ENCODE results near the gene PLEKHG3.

The PLEKHG3 gene

DNA sequence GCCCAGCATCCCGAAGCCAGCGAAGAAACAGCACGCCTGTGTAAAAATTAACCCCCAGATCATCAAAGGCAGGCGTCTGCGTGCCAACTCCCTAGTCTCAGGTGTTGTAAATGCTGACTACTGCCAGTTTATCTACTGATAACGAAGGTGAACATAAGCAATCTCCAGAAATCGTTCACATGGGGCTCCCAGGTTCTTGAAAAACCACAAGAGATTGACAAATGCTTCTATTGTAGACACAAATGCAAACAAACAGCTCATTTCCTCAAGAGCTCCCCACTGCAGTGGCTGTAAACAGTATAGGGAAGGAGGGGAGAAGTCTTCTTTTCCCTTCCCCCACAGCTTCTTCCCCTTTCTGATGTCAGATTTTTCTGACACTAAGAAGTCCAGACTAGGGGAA, 5.3 kb upstream of the PLEKHG3 start:
- H3K27ac ChIP-seq: no peak overlapping the region
- no peak for DNase-seq (ENCODE audit: low spot score)
- ChIA-PET CTCF (interaction anchor here (0.5 to 1.3 kb wide), 2 partner anchors 16 to 51 kb away, joined by 3 read pairs; no protein-coding TSS in a partner anchor), POLR2A (ENCODE audit: low non-redundant PET) (no interaction called here)
- TF ChIP-seq, protein P1, sequence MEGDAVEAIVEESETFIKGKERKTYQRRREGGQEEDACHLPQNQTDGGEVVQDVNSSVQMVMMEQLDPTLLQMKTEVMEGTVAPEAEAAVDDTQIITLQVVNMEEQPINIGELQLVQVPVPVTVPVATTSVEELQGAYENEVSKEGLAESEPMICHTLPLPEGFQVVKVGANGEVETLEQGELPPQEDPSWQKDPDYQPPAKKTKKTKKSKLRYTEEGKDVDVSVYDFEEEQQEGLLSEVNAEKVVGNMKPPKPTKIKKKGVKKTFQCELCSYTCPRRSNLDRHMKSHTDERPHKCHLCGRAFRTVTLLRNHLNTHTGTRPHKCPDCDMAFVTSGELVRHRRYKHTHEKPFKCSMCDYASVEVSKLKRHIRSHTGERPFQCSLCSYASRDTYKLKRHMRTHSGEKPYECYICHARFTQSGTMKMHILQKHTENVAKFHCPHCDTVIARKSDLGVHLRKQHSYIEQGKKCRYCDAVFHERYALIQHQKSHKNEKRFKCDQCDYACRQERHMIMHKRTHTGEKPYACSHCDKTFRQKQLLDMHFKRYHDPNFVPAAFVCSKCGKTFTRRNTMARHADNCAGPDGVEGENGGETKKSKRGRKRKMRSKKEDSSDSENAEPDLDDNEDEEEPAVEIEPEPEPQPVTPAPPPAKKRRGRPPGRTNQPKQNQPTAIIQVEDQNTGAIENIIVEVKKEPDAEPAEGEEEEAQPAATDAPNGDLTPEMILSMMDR (conservative IDR thresholded peaks at IDR 0.05; ENCODE audit: low read depth): no peak

DNA sequence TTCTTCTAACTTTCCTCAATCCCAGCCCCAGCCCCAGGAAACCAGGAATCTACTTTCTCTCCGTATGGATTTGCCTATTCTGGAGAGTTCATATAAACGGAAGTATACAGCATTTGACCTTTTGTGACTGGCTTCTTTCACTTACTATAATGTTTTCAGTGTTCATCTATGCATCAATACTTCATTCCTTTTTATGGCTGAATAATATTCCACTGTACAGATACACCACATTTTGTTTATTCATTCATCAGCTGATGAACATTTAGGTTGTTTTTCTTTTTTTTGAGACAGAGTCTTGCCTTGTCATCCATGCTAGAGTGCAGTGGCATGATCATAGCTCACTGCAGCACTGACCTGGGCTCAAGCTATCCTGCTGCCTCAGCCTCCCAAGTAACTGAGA, 3.9 kb upstream of the PLEKHG3 start:
- ChIA-PET POLR2A (ENCODE audit: low non-redundant PET) (no interaction called here), CTCF (interaction anchor here (1.3 kb wide), 1 partner anchor 18 kb away, joined by 3 read pairs; no protein-coding TSS in a partner anchor)
- TF ChIP-seq, protein P1 (conservative IDR thresholded peaks at IDR 0.05; ENCODE audit: low read depth): no peak
- no peak for DNase-seq (ENCODE audit: low spot score)
- no peak overlapping the region for H3K27ac ChIP-seq

DNA sequence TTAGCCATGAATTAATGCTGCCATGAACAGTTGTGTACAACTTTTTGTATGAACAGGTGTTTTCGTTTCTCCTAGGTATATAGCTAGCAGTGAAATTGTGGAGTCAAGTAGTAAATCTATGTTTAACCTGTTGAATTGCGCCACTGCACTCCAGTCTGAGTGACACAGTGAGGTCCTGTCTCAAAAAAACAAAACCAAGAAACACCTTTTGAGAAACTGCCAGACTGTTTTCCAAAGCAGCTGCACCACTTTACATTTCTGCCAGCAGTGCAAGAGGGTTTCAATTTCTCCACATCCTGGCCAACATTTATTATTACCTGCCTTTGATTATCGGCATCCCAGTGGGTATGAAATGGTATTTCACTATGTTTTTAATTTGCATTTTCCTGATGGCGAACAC, 3.3 kb upstream of the PLEKHG3 start:
- TF ChIP-seq, protein P1 (conservative IDR thresholded peaks at IDR 0.05; ENCODE audit: low read depth): no peak
- no peak for DNase-seq (ENCODE audit: low spot score)
- ChIA-PET POLR2A (ENCODE audit: low non-redundant PET) (no interaction called here), CTCF (no interaction called here)
- H3K27ac ChIP-seq: no peak overlapping the region

DNA sequence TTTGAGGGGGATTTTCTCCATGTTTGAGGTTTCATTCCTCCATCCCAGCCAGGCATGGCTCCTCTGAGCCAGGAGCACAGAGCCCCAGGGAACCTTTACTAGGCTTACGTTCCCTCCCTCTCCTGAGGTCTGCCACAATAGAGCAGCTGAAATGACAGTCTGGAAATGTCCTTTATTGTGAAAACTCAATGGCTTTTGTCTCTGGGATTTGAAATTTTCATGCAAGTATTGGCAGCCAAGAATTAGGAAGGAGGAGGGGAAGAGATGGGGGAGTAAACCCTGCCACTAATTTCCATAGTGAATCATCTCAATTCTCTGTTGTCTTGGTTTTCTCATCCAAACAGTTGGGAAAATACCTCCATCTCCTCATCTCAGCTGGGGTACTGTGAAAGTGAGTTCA, 2.6 kb upstream of the PLEKHG3 start:
- POLR2A ChIA-PET (ENCODE audit: low non-redundant PET): no interaction called here
- CTCF ChIA-PET: no interaction called here
- H3K27ac ChIP-seq: no peak overlapping the region
- TF ChIP-seq, protein P1 (conservative IDR thresholded peaks at IDR 0.05; ENCODE audit: low read depth): no peak
- no peak for DNase-seq (ENCODE audit: low spot score)

DNA sequence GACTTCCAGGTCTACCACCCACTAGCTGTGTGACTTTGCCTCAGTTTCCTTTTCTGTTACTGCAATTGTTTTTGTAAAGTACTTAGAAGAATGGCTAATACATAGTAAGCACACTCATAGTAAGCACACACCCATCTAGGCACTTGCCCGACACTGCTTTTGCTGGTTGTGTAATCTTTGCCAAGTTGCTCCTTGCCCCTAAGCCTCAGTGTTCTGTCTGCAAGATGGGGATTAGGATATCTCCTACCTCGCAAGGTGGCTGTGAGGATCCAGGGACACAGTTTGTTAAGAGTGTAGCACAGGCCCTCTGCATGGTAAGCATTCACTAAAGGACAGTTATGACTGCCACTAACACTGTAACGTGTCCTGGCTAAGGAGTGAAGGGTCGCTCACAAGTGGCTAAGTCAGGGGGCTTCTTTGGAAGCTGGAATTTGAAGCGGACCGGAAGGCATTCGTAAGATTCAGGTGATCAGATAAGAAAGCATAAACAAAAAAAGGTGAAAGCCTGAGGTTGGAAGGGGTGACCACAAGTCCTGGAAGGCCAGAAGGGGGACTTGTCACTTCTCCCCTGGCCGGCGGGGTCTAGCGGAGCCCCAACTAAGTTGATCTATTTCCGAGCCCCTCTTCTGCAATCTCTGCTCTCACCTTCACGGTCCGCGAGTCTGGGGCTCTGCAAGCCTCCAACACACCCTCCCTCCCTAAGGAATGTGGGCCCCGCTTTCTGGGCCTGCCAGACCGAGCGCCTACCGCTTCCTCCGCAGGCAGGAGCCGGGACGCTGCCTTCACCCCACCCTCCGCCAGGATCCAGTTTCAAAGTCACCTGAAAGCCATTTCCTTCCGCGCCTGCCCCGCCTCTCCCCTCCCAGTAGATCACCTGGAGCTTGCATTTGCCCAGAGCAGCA, 1.5 kb upstream of the PLEKHG3 start:
- H3K27ac ChIP-seq: peak overlapping the region; percentile 88
- ChIA-PET CTCF (no interaction called here), POLR2A (ENCODE audit: low non-redundant PET) (interaction anchor here (0.6 kb wide), 1 partner anchor 194 kb away, joined by 3 read pairs; no protein-coding TSS in a partner anchor)
- TF ChIP-seq, protein P1 (conservative IDR thresholded peaks at IDR 0.05; ENCODE audit: low read depth): no peak
- DNase-seq (ENCODE audit: low spot score): peak; percentile 81

DNA sequence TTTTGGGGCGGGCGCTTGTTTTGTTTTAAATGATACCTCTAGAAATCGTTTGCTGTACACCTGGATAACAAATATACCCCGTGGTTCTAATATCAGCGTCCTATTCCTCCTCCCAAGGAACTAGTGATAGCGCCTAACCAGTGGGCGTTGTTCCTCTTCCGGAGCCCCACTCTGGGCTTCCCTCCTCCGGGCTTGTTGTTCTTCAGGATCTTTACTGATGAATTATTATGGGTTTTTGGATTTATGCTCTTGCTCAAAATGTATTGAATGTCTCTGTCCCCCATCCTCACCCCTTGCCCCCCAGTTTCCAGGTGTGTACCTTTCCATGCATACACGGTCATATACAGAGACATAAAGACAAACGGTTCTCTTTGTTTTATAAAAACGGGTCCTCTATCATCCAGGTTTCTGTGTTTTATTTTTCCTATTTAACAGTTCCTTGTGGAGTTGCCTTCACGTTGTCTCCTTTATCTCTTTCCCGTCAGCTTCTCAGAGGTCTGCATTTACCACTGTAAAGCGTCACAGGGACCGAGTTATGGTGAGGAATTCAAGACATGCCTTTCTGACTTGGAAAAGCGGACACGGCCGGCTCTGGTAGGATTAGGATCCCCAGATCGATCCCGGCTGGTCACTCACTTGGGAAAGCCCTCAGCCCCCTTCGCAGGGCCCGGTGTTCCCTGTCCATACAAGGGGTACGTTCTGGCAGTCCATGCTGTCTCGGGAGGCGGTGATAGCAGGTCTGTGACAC, 655 bp upstream of the PLEKHG3 start:
- ChIA-PET CTCF (interaction anchor here (1.0 kb wide), 1 partner anchor 13 kb away, joined by 4 read pairs; no protein-coding TSS in a partner anchor), POLR2A (ENCODE audit: low non-redundant PET) (interaction anchor here (0.6 to 1.3 kb wide), 7 partner anchors 11 to 194 kb away, joined by 3 to 5 read pairs (median 3); partner anchors contain the start of gene HSPA2)
- DNase-seq (ENCODE audit: low spot score): no peak
- H3K27ac ChIP-seq: peak overlapping the region; percentile 88
- TF ChIP-seq, protein P1 (conservative IDR thresholded peaks at IDR 0.05; ENCODE audit: low read depth): no peak
